HL-60 (cell line): Measurements from ENCODE around the gene TBC1D8B.
"Not testable (repeated sequence)": the region's sequence is repeated elsewhere in the genome, so short reads cannot be mapped to it uniquely, and the experiment has no call there.

Experiments
- GABPA ChIP-seq: IDR thresholded peaks from 2 replicates; pipeline ENCODE4 v1.6.1; 2012; ENCODE audit warnings: low read depth
- TF ChIP-seq, protein P1 (sequence below): IDR thresholded peaks from one replicate; pipeline ENCODE4 v1.5.1; 2011; ENCODE audit warnings: low read length, control low read depth, inconsistent platforms; ENCODE audit not compliant: insufficient read depth

DNA sequence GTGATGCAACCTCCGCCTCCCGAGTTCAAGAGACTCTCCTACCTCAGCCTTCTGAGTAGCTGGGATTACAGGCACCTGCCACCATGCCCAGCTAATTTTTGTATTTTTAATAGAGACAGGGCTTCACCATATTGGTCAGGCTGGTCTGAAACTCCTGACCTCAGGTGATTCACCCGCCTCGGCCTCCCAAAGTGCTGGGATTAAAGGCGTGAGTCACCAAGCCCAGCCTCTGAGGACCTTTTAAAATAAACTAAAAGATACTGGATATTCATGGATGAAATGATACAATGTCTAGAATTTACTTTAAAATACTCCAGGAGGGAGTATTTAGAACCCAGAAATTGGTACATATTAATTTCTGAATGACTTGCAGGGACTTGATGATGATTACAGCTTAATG, 10.5 kb downstream of the TBC1D8B start:
- TF ChIP-seq, protein P1, sequence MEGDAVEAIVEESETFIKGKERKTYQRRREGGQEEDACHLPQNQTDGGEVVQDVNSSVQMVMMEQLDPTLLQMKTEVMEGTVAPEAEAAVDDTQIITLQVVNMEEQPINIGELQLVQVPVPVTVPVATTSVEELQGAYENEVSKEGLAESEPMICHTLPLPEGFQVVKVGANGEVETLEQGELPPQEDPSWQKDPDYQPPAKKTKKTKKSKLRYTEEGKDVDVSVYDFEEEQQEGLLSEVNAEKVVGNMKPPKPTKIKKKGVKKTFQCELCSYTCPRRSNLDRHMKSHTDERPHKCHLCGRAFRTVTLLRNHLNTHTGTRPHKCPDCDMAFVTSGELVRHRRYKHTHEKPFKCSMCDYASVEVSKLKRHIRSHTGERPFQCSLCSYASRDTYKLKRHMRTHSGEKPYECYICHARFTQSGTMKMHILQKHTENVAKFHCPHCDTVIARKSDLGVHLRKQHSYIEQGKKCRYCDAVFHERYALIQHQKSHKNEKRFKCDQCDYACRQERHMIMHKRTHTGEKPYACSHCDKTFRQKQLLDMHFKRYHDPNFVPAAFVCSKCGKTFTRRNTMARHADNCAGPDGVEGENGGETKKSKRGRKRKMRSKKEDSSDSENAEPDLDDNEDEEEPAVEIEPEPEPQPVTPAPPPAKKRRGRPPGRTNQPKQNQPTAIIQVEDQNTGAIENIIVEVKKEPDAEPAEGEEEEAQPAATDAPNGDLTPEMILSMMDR = not testable (repeated sequence)
- TF ChIP-seq GABPA = not testable (repeated sequence)
